ENCODE data around the gene PHTF2.
A peak's percentile ranks its signal among the peaks of the same experiment; 100 is the strongest.

The PHTF2 gene

GRCh38 chr7:77799078-77799964, 748 bp downstream of the PHTF2 start:
- peak; percentile 41 for DNase-seq (ENCODE audit: low read depth)
- TF ChIP-seq CTCF (conservative IDR thresholded peaks at IDR 0.05; ENCODE audit: low read depth, low read length), result no peak
- peak overlapping the region; percentile 86 for H3K4me3 ChIP-seq (ENCODE audit: low read depth, low read length)

GRCh38 chr7:77800158-77800557, 1.6 kb downstream of the PHTF2 start:
- peak; percentile 55 for DNase-seq (ENCODE audit: low read depth)
- peak overlapping the region; percentile 86 for H3K4me3 ChIP-seq (ENCODE audit: low read depth, low read length)
- TF ChIP-seq CTCF (conservative IDR thresholded peaks at IDR 0.05; ENCODE audit: low read depth, low read length), result no peak

GRCh38 chr7:77800730-77801129, 2.2 kb downstream of the PHTF2 start:
- no peak for TF ChIP-seq CTCF (conservative IDR thresholded peaks at IDR 0.05; ENCODE audit: low read depth, low read length)
- DNase-seq (ENCODE audit: low read depth), result no peak
- no peak overlapping the region for H3K4me3 ChIP-seq (ENCODE audit: low read depth, low read length)

DNA sequence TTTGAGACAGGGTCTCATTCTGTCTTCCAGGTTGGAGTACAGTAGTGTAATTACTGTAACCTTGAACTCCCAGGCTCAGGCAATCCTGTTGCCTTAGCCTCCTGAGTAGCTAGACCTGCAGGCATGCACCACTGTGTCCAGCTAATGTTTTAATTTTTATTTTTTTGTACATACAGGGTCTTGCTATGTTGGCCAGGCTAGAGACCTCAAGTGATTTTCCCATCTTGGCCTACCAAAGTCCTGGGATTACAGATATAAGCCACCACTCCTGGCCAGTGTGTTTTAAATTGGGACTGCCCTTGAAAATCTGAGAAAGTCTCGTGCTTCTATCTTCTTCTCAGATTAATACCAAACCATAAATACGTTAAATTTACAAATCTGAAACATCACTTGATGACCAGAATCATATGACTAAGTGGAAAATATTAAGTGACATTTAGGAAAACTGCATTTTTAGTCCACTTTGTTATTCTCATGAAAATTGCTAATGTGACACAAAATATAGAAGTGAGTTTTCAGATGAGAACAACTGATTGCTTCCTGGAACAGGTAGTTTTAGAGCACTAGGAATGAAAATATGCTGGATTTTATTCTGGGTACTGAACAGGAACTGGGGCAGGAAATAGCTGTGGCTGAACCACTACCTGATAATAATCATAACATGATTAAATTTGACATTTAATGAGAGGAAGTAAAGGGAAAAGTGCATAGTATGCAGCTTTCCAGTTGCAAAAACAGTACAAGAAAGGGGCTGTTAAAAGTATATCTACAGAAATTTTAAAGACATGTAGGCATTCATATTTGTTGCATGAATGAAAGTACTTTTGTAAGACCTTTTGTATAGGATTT, 4.2 kb downstream of the PHTF2 start:
- H3K4me3 ChIP-seq (ENCODE audit: low read depth, low read length), result no peak overlapping the region
- DNase-seq (ENCODE audit: low read depth), result no peak
- no peak for TF ChIP-seq CTCF (conservative IDR thresholded peaks at IDR 0.05; ENCODE audit: low read depth, low read length)

DNA sequence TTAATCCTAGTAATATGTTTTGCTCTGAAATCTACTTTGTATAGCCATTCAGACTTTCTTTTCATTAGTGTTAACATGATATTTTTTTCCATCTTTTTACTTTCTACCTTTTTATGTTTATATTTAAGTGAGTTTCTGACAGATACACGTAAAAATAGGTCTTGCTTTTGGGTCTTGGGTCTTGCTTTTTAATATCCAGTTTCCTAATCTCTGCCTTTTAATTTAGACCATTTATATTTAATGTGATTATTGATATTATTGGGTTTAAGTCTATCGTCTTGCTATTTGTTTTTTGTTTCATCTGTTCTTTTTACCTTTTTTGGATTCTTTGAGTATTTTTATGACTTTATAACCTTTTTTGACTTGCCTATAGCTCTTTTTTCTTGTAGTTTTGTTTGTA, 7.9 kb downstream of the PHTF2 start:
- H3K4me3 ChIP-seq (ENCODE audit: low read depth, low read length), result no peak overlapping the region
- no peak for DNase-seq (ENCODE audit: low read depth)
- TF ChIP-seq CTCF (conservative IDR thresholded peaks at IDR 0.05; ENCODE audit: low read depth, low read length), result no peak

GRCh38 chr7:77808517-77808916, 9.9 kb downstream of the PHTF2 start:
- TF ChIP-seq CTCF (conservative IDR thresholded peaks at IDR 0.05; ENCODE audit: low read depth, low read length), result no peak
- DNase-seq (ENCODE audit: low read depth), result no peak
- H3K4me3 ChIP-seq (ENCODE audit: low read depth, low read length), result no peak overlapping the region

Measured in choroid plexus epithelial cell (primary cell).